ENCODE results near the gene GFOD2. TPM values are rescaled to one million over a fixed set of nuclear protein-coding genes. Genes with fewer than 3 reads are reported as not detected.

GFOD2 gene
- total and polyA plus RNA-seq, 2 of the 8 experiments (the other 6 are each of a cell fraction or from before 2014, with no cell fraction given), result 21.4 to 33.2 TPM

DNA sequence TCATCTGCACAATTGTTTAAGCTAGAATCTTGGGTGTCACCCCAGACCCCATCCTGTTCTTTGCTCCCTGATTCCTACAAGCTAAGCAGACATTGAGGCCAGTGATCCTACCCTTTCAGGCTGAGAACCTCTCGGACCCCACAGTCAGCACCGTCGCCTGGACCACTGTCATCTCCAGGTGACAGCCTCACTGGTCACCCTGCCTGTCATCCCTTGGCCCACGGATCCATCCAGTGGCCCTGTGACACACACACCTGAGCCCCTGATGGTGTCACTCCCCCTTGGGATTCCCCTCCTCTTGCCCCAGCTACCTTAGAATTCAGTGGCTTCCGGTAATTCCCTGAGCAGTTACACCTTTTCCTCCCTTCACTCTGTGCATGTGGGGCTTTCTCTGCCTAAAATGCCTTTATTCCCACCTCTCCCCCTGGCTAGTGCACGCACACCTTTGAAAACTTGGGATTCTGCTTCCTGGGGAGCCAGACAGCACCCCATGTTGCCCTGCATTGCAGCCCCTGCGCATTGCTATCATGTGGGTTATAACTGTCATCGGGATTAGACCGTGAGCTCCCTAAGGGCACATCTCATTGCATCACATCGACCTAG, 49.5 kb downstream of the GFOD2 start:
- WGBS, 2 experiments (ENCODE audit: extremely low coverage in 1 of 2, insufficient coverage in 1 of 2, insufficient read length in 1 of 2, insufficient replicate concordance in 2 of 2, low coverage in 1 of 2, low lambda C conversion rate in 2 of 2, missing lambda C conversion rate in 1 of 2), result 87% methylated on average over 10 of the region's 10 CpGs; no CpG with 5 or more reads in 1 of the 2 experiments
- ChIA-PET POLR2A (ENCODE audit: partially characterized antibody) (interaction anchor here (0.8 to 2.1 kb wide), 4 partner anchors 9 to 149 kb away, joined by 3 to 7 read pairs (median 4); partner anchors contain the start of genes ACD, GFOD2 and PARD6A), CTCF (ENCODE audit: partially characterized antibody) (interaction anchor here (1.2 to 13.7 kb wide), 11 partner anchors 12 to 216 kb away, joined by 3 to 202 read pairs (median 7); partner anchors contain the start of genes CARMIL2 and NUTF2)
- Histone ChIP-seq H3K4me1 (replicated peaks in 1 of 4; ENCODE audit: control insufficient read depth in 3 of 4, insufficient read depth in 4 of 4, low read length in 3 of 4) (peaks cover 0 to 19% (median 10%) of the 10 kb centered on the region in 4 experiments; a peak in 5 of 7 replicates), H3K4me3 (ENCODE audit: extremely low read depth in 1 of 4, insufficient read depth in 2 of 4, low read depth in 3 of 4, low read length in 4 of 4) (no peak overlapping the region), H2BK12ac (ENCODE audit: low read depth, low read length) (no peak overlapping the region), H3K27ac (ENCODE audit: low read depth, low read length) (no peak overlapping the region), H2AFZ (ENCODE audit: low read length) (no peak overlapping the region), H2BK120ac (replicated peaks; ENCODE audit: low read depth, low read length) (no peak overlapping the region), H3K4me2 (ENCODE audit: insufficient read depth in 1 of 2, low read depth in 2 of 2, low read length in 2 of 2) (no peak overlapping the region), H4K20me1 (replicated peaks in 1 of 2; ENCODE audit: control insufficient read depth in 1 of 2, insufficient read depth in 2 of 2, low read length in 2 of 2) (peaks cover 3 to 7% of the 10 kb centered on the region in 2 experiments), H3K4ac (replicated peaks; ENCODE audit: insufficient read length, low read depth, low read length) (no peak overlapping the region), H2BK15ac (ENCODE audit: low read length) (no peak overlapping the region), H3K18ac (ENCODE audit: extremely low read depth, low read length) (no peak overlapping the region), H3K14ac (ENCODE audit: insufficient read length) (no peak overlapping the region), H3K23ac (ENCODE audit: insufficient read length) (no peak overlapping the region), H3K9me3 (ENCODE audit: insufficient read depth in 2 of 2, low read depth in 1 of 2, low read length in 1 of 2) (no peaks in the 10 kb centered on the region), H2AK5ac (ENCODE audit: low read depth, low read length) (no peak overlapping the region), H4K5ac (ENCODE audit: insufficient read length, low read depth, low read length) (no peak overlapping the region), H3K23me2 (ENCODE audit: low read depth, low read length) (peaks cover 11% of the 10 kb centered on the region; the same call in 1 of the 2 replicates), H2BK5ac (ENCODE audit: low read depth, low read length) (no peak overlapping the region), H3K27me3 (replicated peaks in 1 of 4; ENCODE audit: control insufficient read depth in 3 of 4, extremely low read depth in 1 of 4, insufficient read depth in 3 of 4, low read length in 3 of 4) (peaks cover 0 to 3% (median 0%) of the 10 kb centered on the region in 4 experiments; a peak in 2 of 7 replicates), H3K79me2 (ENCODE audit: control insufficient read depth in 1 of 2, insufficient read depth in 2 of 2, low read length in 2 of 2) (no peaks in the 10 kb centered on the region), H2BK20ac (ENCODE audit: low read length) (no peak overlapping the region), H3K56ac (replicated peaks; ENCODE audit: insufficient read length, low read depth, low read length) (no peak overlapping the region), H4K91ac (replicated peaks; ENCODE audit: insufficient read length, low read length) (no peak overlapping the region), H3K79me1 (ENCODE audit: low read depth, low read length) (no peaks in the 10 kb centered on the region), H3K9ac (replicated peaks in 1 of 4; ENCODE audit: extremely low read depth in 1 of 4, low read depth in 3 of 4, low read length in 3 of 4) (no peak overlapping the region), H3K36me3 (ENCODE audit: control insufficient read depth in 2 of 4, insufficient read depth in 4 of 4, low read length in 3 of 4) (no peaks in the 10 kb centered on the region), H4K8ac (ENCODE audit: extremely low read depth, insufficient read depth, low read length) (no peak overlapping the region)
- DNase-seq (ENCODE audit: low read depth in 1 of 2, low spot score in 2 of 2) (no peak), FAIRE-seq (no peak)
- TF ChIP-seq KDM5A (IDR thresholded peaks at IDR 0.05; ENCODE audit: low read length) (no peak), SRF (IDR thresholded peaks at IDR 0.05; ENCODE audit: low read depth, low read length) (no peak), SP4 (IDR thresholded peaks at IDR 0.05; ENCODE audit: low read length) (no peak), ZNF274 (IDR thresholded peaks at IDR 0.05; ENCODE audit: borderline replicate concordance, extremely low read depth, low read length) (no peak), CREB1 (IDR thresholded peaks at IDR 0.05) (no peak), TCF12 (IDR thresholded peaks at IDR 0.05; ENCODE audit: low read depth, low read length) (no peak), SIX5 (IDR thresholded peaks at IDR 0.05; ENCODE audit: low read depth, low read length) (no peak), RBBP5 (IDR thresholded peaks at IDR 0.05; ENCODE audit: borderline replicate concordance, low read depth, low read length) (no peak), CHD1 (IDR thresholded peaks at IDR 0.05; ENCODE audit: low read depth, low read length) (no peak), RXRA (IDR thresholded peaks at IDR 0.05; ENCODE audit: insufficient read depth, low read depth, low read length) (no peak), CHD2 (IDR thresholded peaks at IDR 0.05; ENCODE audit: low read length) (no peak), FOSL1 (IDR thresholded peaks at IDR 0.05; ENCODE audit: insufficient read depth, low read depth, low read length) (no peak), TBP (IDR thresholded peaks at IDR 0.05; ENCODE audit: low read depth, low read length) (no peak), SP1 (IDR thresholded peaks at IDR 0.05; ENCODE audit: low read depth, low read length) (no peak), MAX (IDR thresholded peaks at IDR 0.05) (no peak)

Data from H1 (cell line).